GM12865 (cell line): ENCODE measurements around the gene PPP1R12B.

Source experiments
- DNase-seq: peaks from one replicate; pipeline ENCODE4 v3.0.0; 2010; ENCODE audit warnings: low read depth
- H3K4me3 ChIP-seq: 2 replicates; pipeline ENCODE4 v1.5.1; 2011; ENCODE audit warnings: mild to moderate bottlenecking, low read depth, low read length, control low read depth
- CTCF ChIP-seq: IDR thresholded peaks from 2 replicates; pipeline ENCODE4 v1.5.1; 2011; ENCODE audit warnings: low read length, control low read depth, low read depth, inconsistent platforms; ENCODE audit not compliant: insufficient read depth; ENCODE audit errors: missing control alignments

PPP1R12B gene

DNA sequence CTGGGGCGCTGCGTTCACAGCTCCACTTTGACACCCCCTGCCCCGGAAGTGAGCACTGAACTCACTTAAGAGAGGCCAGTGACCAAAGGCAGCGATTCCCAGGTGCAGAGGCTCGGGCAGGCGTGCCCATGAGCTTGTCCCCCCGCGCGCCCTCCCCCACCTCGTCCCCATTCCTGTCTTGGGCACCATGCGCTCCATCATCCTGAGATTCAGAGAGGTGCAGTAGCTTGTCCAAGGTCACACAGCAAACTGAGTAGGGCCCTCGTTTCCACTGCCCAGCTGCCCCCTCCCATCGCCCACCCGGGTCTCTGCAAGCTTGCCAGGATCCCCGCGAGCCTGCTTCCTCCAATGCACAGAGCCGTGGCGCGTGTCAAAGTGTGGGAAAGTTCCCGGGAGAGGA lies 293.7 kb downstream of the PPP1R12B start:
- DNase-seq = no peak
- TF ChIP-seq CTCF = no peak
- no peak overlapping the region for H3K4me3 ChIP-seq
